Measurements from ENCODE around the gene ST7. TPM values are rescaled to one million over a fixed set of nuclear protein-coding genes. Genes with fewer than 3 reads are reported as not detected.

The ST7 gene
- total RNA-seq, 4 donors from 2014 or later: 7.2 to 47.9 (median 19.1) TPM

- no peaks in the 10 kb centered on the region for H3K27me3 ChIP-seq
- peaks cover 8 to 33% (median 10%) of the 10 kb centered on the region in 4 donors for H3K4me1 ChIP-seq
- DNase-seq: no peak
- H3K4me3 ChIP-seq: no peak overlapping the region
- no peaks in the 10 kb centered on the region for H3K36me3 ChIP-seq
- H3K9me3 ChIP-seq: no peaks in the 10 kb centered on the region
- in situ Hi-C loops (cut with MboI; ENCODE audit: low pct_ligation_motif_present in 1 of 4, low pct_unique_long_range_greater_than_20kb in 1 of 4, low sequenced_read_pairs in 3 of 4): no loop called here
- TF ChIP-seq POLR2AphosphoS5 (IDR thresholded peaks at IDR 0.05): no peak
- TF ChIP-seq POLR2A (IDR thresholded peaks at IDR 0.05): no peak
- TF ChIP-seq, protein P1, sequence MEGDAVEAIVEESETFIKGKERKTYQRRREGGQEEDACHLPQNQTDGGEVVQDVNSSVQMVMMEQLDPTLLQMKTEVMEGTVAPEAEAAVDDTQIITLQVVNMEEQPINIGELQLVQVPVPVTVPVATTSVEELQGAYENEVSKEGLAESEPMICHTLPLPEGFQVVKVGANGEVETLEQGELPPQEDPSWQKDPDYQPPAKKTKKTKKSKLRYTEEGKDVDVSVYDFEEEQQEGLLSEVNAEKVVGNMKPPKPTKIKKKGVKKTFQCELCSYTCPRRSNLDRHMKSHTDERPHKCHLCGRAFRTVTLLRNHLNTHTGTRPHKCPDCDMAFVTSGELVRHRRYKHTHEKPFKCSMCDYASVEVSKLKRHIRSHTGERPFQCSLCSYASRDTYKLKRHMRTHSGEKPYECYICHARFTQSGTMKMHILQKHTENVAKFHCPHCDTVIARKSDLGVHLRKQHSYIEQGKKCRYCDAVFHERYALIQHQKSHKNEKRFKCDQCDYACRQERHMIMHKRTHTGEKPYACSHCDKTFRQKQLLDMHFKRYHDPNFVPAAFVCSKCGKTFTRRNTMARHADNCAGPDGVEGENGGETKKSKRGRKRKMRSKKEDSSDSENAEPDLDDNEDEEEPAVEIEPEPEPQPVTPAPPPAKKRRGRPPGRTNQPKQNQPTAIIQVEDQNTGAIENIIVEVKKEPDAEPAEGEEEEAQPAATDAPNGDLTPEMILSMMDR (IDR thresholded peaks at IDR 0.05): no peak
- no peak for TF ChIP-seq EP300 (IDR thresholded peaks at IDR 0.05; ENCODE audit: low read depth)
- WGBS, 2 donors (ENCODE audit: low coverage in 1 of 2): 66 to 77% methylated on average over 2 of the region's 2 CpGs
- intact Hi-C loops (cut with DNase I; ENCODE audit: low total_unique reads): no loop called here
- H3K27ac ChIP-seq: no peak overlapping the region
Measured at GRCh38 chr7:117014099-117014656, 60.9 kb downstream of the ST7 start.

DNA sequence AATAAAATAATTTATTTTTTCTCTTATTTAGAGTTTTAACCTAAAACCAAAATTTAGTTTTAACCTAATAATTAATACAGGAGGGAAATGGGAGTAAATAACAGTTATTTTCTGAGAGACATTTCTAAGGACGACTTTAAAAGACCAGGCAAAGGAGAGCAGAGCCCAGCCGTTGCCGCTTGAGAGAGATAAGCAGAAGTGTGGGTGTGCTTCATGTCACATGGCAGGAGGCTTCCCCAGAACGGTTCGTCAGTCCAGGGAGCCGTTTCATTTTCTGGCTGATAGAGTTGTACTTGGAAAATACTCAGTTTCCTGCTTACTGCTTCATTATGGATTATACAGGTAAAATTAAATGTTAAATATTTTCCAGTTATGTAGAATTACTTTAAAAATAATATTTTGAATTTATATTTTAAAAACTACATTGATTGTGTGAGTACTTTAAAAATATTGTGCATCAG lies 61.4 kb downstream of the ST7 start:
- peak; percentile 28 for DNase-seq
- intact Hi-C loops (cut with DNase I; ENCODE audit: low total_unique reads) (no loop called here), in situ Hi-C loops (cut with MboI; ENCODE audit: low pct_ligation_motif_present in 1 of 4, low pct_unique_long_range_greater_than_20kb in 1 of 4, low sequenced_read_pairs in 3 of 4) (no loop called here)
- peaks cover 8 to 30% (median 8%) of the 10 kb centered on the region in 4 donors for H3K4me1 ChIP-seq
- TF ChIP-seq POLR2A (IDR thresholded peaks at IDR 0.05): no peak
- TF ChIP-seq, protein P1 (IDR thresholded peaks at IDR 0.05): no peak
- no peak for TF ChIP-seq POLR2AphosphoS5 (IDR thresholded peaks at IDR 0.05)
- TF ChIP-seq EP300 (IDR thresholded peaks at IDR 0.05; ENCODE audit: low read depth): no peak
- 11 to 12% methylated on average over 3 to 6 of the region's 6 CpGs for WGBS, 2 donors (ENCODE audit: low coverage in 1 of 2)
- no peaks in the 10 kb centered on the region for H3K27me3 ChIP-seq
- H3K4me3 ChIP-seq: peak overlapping the region in 1 of 4 donors; percentile 8
- no peaks in the 10 kb centered on the region for H3K9me3 ChIP-seq
- H3K27ac ChIP-seq: no peak overlapping the region
- H3K36me3 ChIP-seq: no peaks in the 10 kb centered on the region

- intact Hi-C loops (cut with DNase I; ENCODE audit: low total_unique reads) (no loop called here), in situ Hi-C loops (cut with MboI; ENCODE audit: low pct_ligation_motif_present in 1 of 4, low pct_unique_long_range_greater_than_20kb in 1 of 4, low sequenced_read_pairs in 3 of 4) (no loop called here)
- Histone ChIP-seq H3K27me3 (no peaks in the 10 kb centered on the region), H3K4me1 (peaks cover 4 to 25% (median 8%) of the 10 kb centered on the region in 4 donors), H3K36me3 (no peaks in the 10 kb centered on the region), H3K27ac (no peak overlapping the region), H3K9me3 (no peaks in the 10 kb centered on the region), H3K4me3 (no peak overlapping the region)
- TF ChIP-seq, protein P1 (IDR thresholded peaks at IDR 0.05): no peak
- no peak for TF ChIP-seq EP300 (IDR thresholded peaks at IDR 0.05; ENCODE audit: low read depth)
- TF ChIP-seq POLR2A (IDR thresholded peaks at IDR 0.05): no peak
- TF ChIP-seq POLR2AphosphoS5 (IDR thresholded peaks at IDR 0.05): no peak
- DNase-seq: no peak
- 71 to 77% methylated on average over 2 to 4 of the region's 4 CpGs for WGBS, 2 donors (ENCODE audit: low coverage in 1 of 2)
Measured at GRCh38 chr7:117015258-117016184, 62.2 kb downstream of the ST7 start.

- intact Hi-C loops (cut with DNase I; ENCODE audit: low total_unique reads) (no loop called here), in situ Hi-C loops (cut with MboI; ENCODE audit: low pct_ligation_motif_present in 1 of 4, low pct_unique_long_range_greater_than_20kb in 1 of 4, low sequenced_read_pairs in 3 of 4) (no loop called here)
- H3K4me3 ChIP-seq: no peak overlapping the region
- peaks cover 0 to 32% (median 8%) of the 10 kb centered on the region in 4 donors for H3K4me1 ChIP-seq
- no peaks in the 10 kb centered on the region for H3K36me3 ChIP-seq
- WGBS, 2 donors (ENCODE audit: low coverage in 1 of 2): 85 to 98% methylated on average over 4 of the region's 4 CpGs
- H3K27me3 ChIP-seq: no peaks in the 10 kb centered on the region
- H3K9me3 ChIP-seq: no peaks in the 10 kb centered on the region
- no peak for DNase-seq
- TF ChIP-seq POLR2AphosphoS5 (IDR thresholded peaks at IDR 0.05) (no peak), POLR2A (IDR thresholded peaks at IDR 0.05) (no peak), EP300 (IDR thresholded peaks at IDR 0.05; ENCODE audit: low read depth) (no peak)
- TF ChIP-seq, protein P1 (IDR thresholded peaks at IDR 0.05): no peak
- H3K27ac ChIP-seq: no peak overlapping the region
Measured at GRCh38 chr7:117017017-117017451, 63.7 kb downstream of the ST7 start.

Data from transverse colon (tissue), 4 donors.